ENCODE data around the gene SP3. TPM values are rescaled to one million over a fixed set of nuclear protein-coding genes. Genes with fewer than 3 reads are reported as not detected.

SP3 gene
- total and polyA plus RNA-seq, 2 of the 8 experiments (the other 6 are each of a cell fraction or from before 2014, with no cell fraction given): 31.0 to 92.1 TPM

DNA sequence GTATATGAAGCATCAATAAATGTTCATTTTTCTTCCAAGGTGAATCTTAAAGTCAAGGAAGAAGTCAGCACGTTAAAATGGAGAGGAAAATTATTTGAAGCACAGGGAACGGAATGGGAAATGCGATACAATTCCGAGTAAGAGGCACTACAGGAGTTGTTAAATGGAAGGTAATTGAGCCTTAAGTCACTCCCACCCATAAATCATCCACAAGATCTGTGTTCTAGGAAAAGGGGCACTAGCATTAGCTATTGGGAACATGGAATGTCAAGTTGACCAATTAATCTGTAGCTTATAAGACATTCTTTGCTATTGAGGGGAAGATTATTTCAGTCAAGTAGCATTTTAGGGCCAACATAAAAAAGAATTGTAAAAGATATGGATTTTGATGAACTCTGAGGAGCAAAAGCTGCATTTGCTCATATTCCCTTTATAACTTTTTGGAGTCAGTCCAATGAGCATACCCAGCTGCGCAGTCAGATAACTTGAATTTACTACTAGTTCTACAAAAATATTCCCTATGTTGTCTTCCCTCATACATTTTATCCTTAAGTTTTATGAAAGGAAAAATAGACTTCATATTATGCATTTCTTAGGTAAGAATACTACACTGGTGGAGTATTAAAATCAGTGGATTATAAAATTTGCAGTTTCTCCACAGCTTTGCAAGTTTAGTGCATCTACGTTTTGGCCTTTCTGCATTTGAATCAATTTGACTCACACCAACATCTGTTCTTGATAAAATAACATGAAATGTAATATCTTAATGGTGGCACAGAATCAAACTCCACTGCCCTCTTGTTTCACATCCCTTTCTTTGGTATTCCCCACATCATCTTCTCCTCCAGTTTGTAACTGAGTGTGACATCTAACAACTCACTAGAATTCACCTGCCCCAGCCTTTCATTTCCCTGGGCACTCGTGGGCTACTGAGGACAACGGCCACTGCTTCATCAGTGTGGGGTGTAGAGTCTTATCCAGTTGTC, 95.6 kb downstream of the SP3 start:
- Histone ChIP-seq H2BK15ac (ENCODE audit: low read length) (no peak overlapping the region), H3K4me1 (replicated peaks in 1 of 4; ENCODE audit: control insufficient read depth in 3 of 4, insufficient read depth in 4 of 4, low read length in 3 of 4) (no peaks in the 10 kb centered on the region; a peak in 1 of 7 replicates), H2BK12ac (ENCODE audit: low read depth, low read length) (no peak overlapping the region), H3K79me1 (ENCODE audit: low read depth, low read length) (no peaks in the 10 kb centered on the region), H2BK20ac (ENCODE audit: low read length) (no peak overlapping the region), H2BK120ac (replicated peaks; ENCODE audit: low read depth, low read length) (no peak overlapping the region), H4K91ac (replicated peaks; ENCODE audit: insufficient read length, low read length) (no peak overlapping the region), H3K4me3 (ENCODE audit: extremely low read depth in 1 of 4, insufficient read depth in 2 of 4, low read depth in 3 of 4, low read length in 4 of 4) (no peak overlapping the region), H2AK5ac (ENCODE audit: low read depth, low read length) (no peak overlapping the region), H2AFZ (ENCODE audit: low read length) (no peak overlapping the region), H3K27me3 (replicated peaks in 1 of 4; ENCODE audit: control insufficient read depth in 3 of 4, extremely low read depth in 1 of 4, insufficient read depth in 3 of 4, low read length in 3 of 4) (no peaks in the 10 kb centered on the region), H3K9ac (replicated peaks in 1 of 4; ENCODE audit: extremely low read depth in 1 of 4, low read depth in 3 of 4, low read length in 3 of 4) (no peak overlapping the region), H3K56ac (replicated peaks; ENCODE audit: insufficient read length, low read depth, low read length) (no peak overlapping the region), H4K5ac (ENCODE audit: insufficient read length, low read depth, low read length) (no peak overlapping the region), H3K18ac (ENCODE audit: extremely low read depth, low read length) (no peak overlapping the region), H3K9me3 (ENCODE audit: insufficient read depth in 2 of 2, low read depth in 1 of 2, low read length in 1 of 2) (no peaks in the 10 kb centered on the region), H3K14ac (ENCODE audit: insufficient read length) (no peak overlapping the region), H3K36me3 (ENCODE audit: control insufficient read depth in 2 of 4, insufficient read depth in 4 of 4, low read length in 3 of 4) (no peaks in the 10 kb centered on the region), H3K23me2 (ENCODE audit: low read depth, low read length) (no peaks in the 10 kb centered on the region), H3K23ac (ENCODE audit: insufficient read length) (no peak overlapping the region), H3K4ac (replicated peaks; ENCODE audit: insufficient read length, low read depth, low read length) (no peak overlapping the region), H4K8ac (ENCODE audit: extremely low read depth, insufficient read depth, low read length) (no peak overlapping the region), H3K4me2 (ENCODE audit: insufficient read depth in 1 of 2, low read depth in 2 of 2, low read length in 2 of 2) (no peak overlapping the region), H4K20me1 (replicated peaks in 1 of 2; ENCODE audit: control insufficient read depth in 1 of 2, insufficient read depth in 2 of 2, low read length in 2 of 2) (no peaks in the 10 kb centered on the region), H3K27ac (ENCODE audit: low read depth, low read length) (no peak overlapping the region), H2BK5ac (ENCODE audit: low read depth, low read length) (no peak overlapping the region), H3K79me2 (ENCODE audit: control insufficient read depth in 1 of 2, insufficient read depth in 2 of 2, low read length in 2 of 2) (no peaks in the 10 kb centered on the region)
- 83% methylated on average over 8 of the region's 8 CpGs; no CpG with 5 or more reads in 1 of the 2 experiments for WGBS, 2 experiments (ENCODE audit: extremely low coverage in 1 of 2, insufficient coverage in 1 of 2, insufficient read length in 1 of 2, insufficient replicate concordance in 2 of 2, low coverage in 1 of 2, low lambda C conversion rate in 2 of 2, missing lambda C conversion rate in 1 of 2)
- TF ChIP-seq GABPA (IDR thresholded peaks at IDR 0.05; ENCODE audit: borderline replicate concordance, insufficient read depth, low read length): no peak
- POLR2A ChIA-PET (ENCODE audit: partially characterized antibody): no interaction called here
- CTCF ChIA-PET (ENCODE audit: partially characterized antibody): interaction anchor here (0.6 to 1.2 kb wide), 2 partner anchors 10 to 443 kb away, joined by 3 read pairs; no protein-coding TSS in a partner anchor
- FAIRE-seq (no peak), DNase-seq (ENCODE audit: low read depth in 1 of 2, low spot score in 2 of 2) (no peak)

All from H1 (cell line).